Activated CD4-positive, alpha-beta T cell treated with anti-CD3 and anti-CD28 coated beads, Interleukin-2, amount 10 ng/mL, durations not matched to agents 24 days and 14 days (primary cell): ENCODE measurements around the gene PTMS. TPM values are rescaled to one million over a fixed set of nuclear protein-coding genes. Genes with fewer than 3 reads are reported as not detected.
"Not testable (repeated sequence)": the region's sequence is repeated elsewhere in the genome, so short reads cannot be mapped to it uniquely, and the experiment has no call there.

Experiments
- DNase-seq: peaks from one replicate; pipeline ENCODE4 v3.0.0; 2022
- H3K27ac Mint-ChIP-seq: one replicate; pipeline ENCODE4 v1.8.0; 2022; ENCODE audit warnings: mild to moderate bottlenecking, mixed read lengths
- H3K27me3 Mint-ChIP-seq: one replicate; pipeline ENCODE4 v1.8.0; 2022; ENCODE audit warnings: mixed read lengths
- H3K36me3 Mint-ChIP-seq: one replicate; pipeline ENCODE4 v1.8.0; 2022; ENCODE audit warnings: low read depth, mild to moderate bottlenecking, mixed read lengths
- H3K4me1 Mint-ChIP-seq: one replicate; pipeline ENCODE4 v1.8.0; 2021; ENCODE audit warnings: mixed read lengths
- H3K4me3 Mint-ChIP-seq: one replicate; pipeline ENCODE4 v1.8.0; 2022; ENCODE audit warnings: mild to moderate bottlenecking, moderate library complexity, mixed read lengths
- H3K9me3 Mint-ChIP-seq: one replicate; pipeline ENCODE4 v1.8.0; 2021; ENCODE audit warnings: mixed read lengths
- intact Hi-C: fragments of 100-400 bp; cut with micrococcal nuclease; formaldehyde crosslinking; loops from one replicate; pipeline ENCODE4 v1.15.1; 2023
- total RNA-seq: library from RNA; stranded (reverse); gene quantifications from 2 replicates; pipeline ENCODE4 v1.2.3, GENCODE V29; 2022

The PTMS gene
- total RNA-seq: 245 and 267 TPM in 2 replicates

- H3K4me1 Mint-ChIP-seq: peaks cover 48% of the 10 kb centered on the region
- no peaks in the 10 kb centered on the region for H3K9me3 Mint-ChIP-seq
- H3K4me3 Mint-ChIP-seq: peak within 1 kb of the TSS; percentile 86
- peaks cover 7% of the 10 kb centered on the region for H3K27me3 Mint-ChIP-seq
- H3K36me3 Mint-ChIP-seq: peaks cover 18% of the 10 kb centered on the region
- H3K27ac Mint-ChIP-seq: peak within 1 kb of the TSS; percentile 86
- intact Hi-C loops: loop anchor here (1.0 to 5.0 kb wide), 4 partner anchors 9 to 107 kb away; partner anchors contain the start of genes CD4, P3H3 and SPSB2
- peak; percentile 85 for DNase-seq
Observed at GRCh38 chr12:6765634-6766581, at the start of gene PTMS. Gene PTMS (plus strand): TSS chr12:6766363. CDS start chr12:6766706, 343 bp downstream.

GRCh38 chr12:6716874-6717437 is 49.2 kb upstream of the PTMS start:
- Mint-ChIP-seq H3K27me3 (peaks cover 6% of the 10 kb centered on the region), H3K36me3 (no peaks in the 10 kb centered on the region), H3K9me3 (no peaks in the 10 kb centered on the region), H3K4me1 (no peaks in the 10 kb centered on the region), H3K4me3 (no peak overlapping the region), H3K27ac (no peak overlapping the region)
- intact Hi-C loops: no loop called here
- DNase-seq: no peak

GRCh38 chr12:6722863-6723262 is 43.3 kb upstream of the PTMS start:
- intact Hi-C loops: no loop called here
- no peak overlapping the region for H3K4me3 Mint-ChIP-seq
- H3K27me3 Mint-ChIP-seq: peaks cover 3% of the 10 kb centered on the region
- no peaks in the 10 kb centered on the region for H3K9me3 Mint-ChIP-seq
- H3K36me3 Mint-ChIP-seq: peaks cover 11% of the 10 kb centered on the region
- H3K27ac Mint-ChIP-seq: no peak overlapping the region
- DNase-seq: no peak
- peaks cover 27% of the 10 kb centered on the region for H3K4me1 Mint-ChIP-seq

GRCh38 chr12:6723607-6724408 is 42.4 kb upstream of the PTMS start, which contains the start of gene COPS7A:
Gene COPS7A (plus strand): TSS chr12:6724046. CDS start chr12:6724657, 611 bp downstream.
- intact Hi-C loops: loop anchor here (1.0 to 2.0 kb wide), 5 partner anchors 29 to 127 kb away; partner anchors contain the start of genes CDCA3, ING4, MLF2 and ZNF384
- Mint-ChIP-seq H3K27ac (peak within 1 kb of the TSS; percentile 98), H3K27me3 (peaks cover 3% of the 10 kb centered on the region), H3K4me1 (peaks cover 27% of the 10 kb centered on the region), H3K4me3 (peak within 1 kb of the TSS; percentile 89), H3K36me3 (peaks cover 12% of the 10 kb centered on the region), H3K9me3 (no peaks in the 10 kb centered on the region)
- peak; percentile 99 for DNase-seq

- Mint-ChIP-seq H3K36me3 (peaks cover 15% of the 10 kb centered on the region), H3K9me3 (no peaks in the 10 kb centered on the region), H3K4me1 (peaks cover 27% of the 10 kb centered on the region), H3K27ac (peak overlapping the region; percentile 98), H3K4me3 (peak overlapping the region; percentile 89), H3K27me3 (peaks cover 3% of the 10 kb centered on the region)
- intact Hi-C loops: loop anchor here (1.0 to 2.0 kb wide), 5 partner anchors 29 to 127 kb away; partner anchors contain the start of genes CDCA3, ING4, MLF2 and ZNF384
- DNase-seq: peak; percentile 82
Observed at GRCh38 chr12:6724409-6724797, 41.8 kb upstream of the PTMS start.

- Mint-ChIP-seq H3K27me3 (peaks cover 3% of the 10 kb centered on the region), H3K27ac (peak overlapping the region; percentile 59), H3K4me1 (peaks cover 27% of the 10 kb centered on the region), H3K36me3 (peaks cover 23% of the 10 kb centered on the region), H3K9me3 (no peaks in the 10 kb centered on the region), H3K4me3 (peak overlapping the region; percentile 89)
- DNase-seq: no peak
- intact Hi-C loops: loop anchor here (2.0 kb wide), 1 partner anchor 65 kb away; no protein-coding TSS in a partner anchor
Observed at GRCh38 chr12:6725350-6725749, 40.8 kb upstream of the PTMS start.

- DNase-seq: no peak
- Mint-ChIP-seq H3K4me3 (no peak overlapping the region), H3K36me3 (peaks cover 34% of the 10 kb centered on the region), H3K4me1 (peaks cover 16% of the 10 kb centered on the region), H3K27me3 (no peaks in the 10 kb centered on the region), H3K9me3 (no peaks in the 10 kb centered on the region), H3K27ac (no peak overlapping the region)
- intact Hi-C loops: no loop called here
Observed at GRCh38 chr12:6729186-6729585, 37.0 kb upstream of the PTMS start.

GRCh38 chr12:6730169-6730568 is 36.0 kb upstream of the PTMS start:
- H3K36me3 Mint-ChIP-seq: peaks cover 36% of the 10 kb centered on the region
- no peaks in the 10 kb centered on the region for H3K9me3 Mint-ChIP-seq
- peaks cover 11% of the 10 kb centered on the region for H3K4me1 Mint-ChIP-seq
- no peaks in the 10 kb centered on the region for H3K27me3 Mint-ChIP-seq
- intact Hi-C loops: no loop called here
- DNase-seq: no peak
- H3K4me3 Mint-ChIP-seq: no peak overlapping the region
- H3K27ac Mint-ChIP-seq: no peak overlapping the region

- no peak overlapping the region for H3K27ac Mint-ChIP-seq
- H3K4me1 Mint-ChIP-seq: peaks cover 5% of the 10 kb centered on the region
- intact Hi-C loops: loop anchor here (1.0 kb wide), 2 partner anchors 45 to 91 kb away; no protein-coding TSS in a partner anchor
- peaks cover 18% of the 10 kb centered on the region for H3K36me3 Mint-ChIP-seq
- H3K9me3 Mint-ChIP-seq: no peaks in the 10 kb centered on the region
- no peak overlapping the region for H3K4me3 Mint-ChIP-seq
- H3K27me3 Mint-ChIP-seq: no peaks in the 10 kb centered on the region
- no peak for DNase-seq
Observed at GRCh38 chr12:6734506-6735387, 31.4 kb upstream of the PTMS start.

GRCh38 chr12:6735448-6736191 is 30.5 kb upstream of the PTMS start:
- no peak overlapping the region for H3K27ac Mint-ChIP-seq
- peaks cover 5% of the 10 kb centered on the region for H3K4me1 Mint-ChIP-seq
- no peak overlapping the region for H3K4me3 Mint-ChIP-seq
- intact Hi-C loops: loop anchor here (1.0 kb wide), 2 partner anchors 44 to 90 kb away; no protein-coding TSS in a partner anchor
- DNase-seq: peak; percentile 80
- no peaks in the 10 kb centered on the region for H3K27me3 Mint-ChIP-seq
- peaks cover 14% of the 10 kb centered on the region for H3K36me3 Mint-ChIP-seq
- no peaks in the 10 kb centered on the region for H3K9me3 Mint-ChIP-seq

- Mint-ChIP-seq H3K36me3 (peaks cover 6% of the 10 kb centered on the region), H3K9me3 (no peaks in the 10 kb centered on the region), H3K27ac (no peak overlapping the region), H3K4me1 (peaks cover 5% of the 10 kb centered on the region), H3K27me3 (no peaks in the 10 kb centered on the region), H3K4me3 (no peak overlapping the region)
- intact Hi-C loops: no loop called here
- no peak for DNase-seq
Observed at GRCh38 chr12:6736754-6737153, 29.4 kb upstream of the PTMS start.

GRCh38 chr12:6742080-6742479 is 24.1 kb upstream of the PTMS start:
- H3K9me3 Mint-ChIP-seq, H3K4me3 Mint-ChIP-seq, intact Hi-C loops, H3K27me3 Mint-ChIP-seq, DNase-seq: not testable (repeated sequence)
- H3K36me3 Mint-ChIP-seq: peaks cover 17% of the 10 kb centered on the region
- peaks cover 25% of the 10 kb centered on the region for H3K4me1 Mint-ChIP-seq
- H3K27ac Mint-ChIP-seq: peak overlapping the region; percentile 1
